ENCODE measurements around the gene ABCC6.
"Not testable (repeated sequence)": the region's sequence is repeated elsewhere in the genome, so short reads cannot be mapped to it uniquely, and the experiment has no call there.

The ABCC6 gene

DNA sequence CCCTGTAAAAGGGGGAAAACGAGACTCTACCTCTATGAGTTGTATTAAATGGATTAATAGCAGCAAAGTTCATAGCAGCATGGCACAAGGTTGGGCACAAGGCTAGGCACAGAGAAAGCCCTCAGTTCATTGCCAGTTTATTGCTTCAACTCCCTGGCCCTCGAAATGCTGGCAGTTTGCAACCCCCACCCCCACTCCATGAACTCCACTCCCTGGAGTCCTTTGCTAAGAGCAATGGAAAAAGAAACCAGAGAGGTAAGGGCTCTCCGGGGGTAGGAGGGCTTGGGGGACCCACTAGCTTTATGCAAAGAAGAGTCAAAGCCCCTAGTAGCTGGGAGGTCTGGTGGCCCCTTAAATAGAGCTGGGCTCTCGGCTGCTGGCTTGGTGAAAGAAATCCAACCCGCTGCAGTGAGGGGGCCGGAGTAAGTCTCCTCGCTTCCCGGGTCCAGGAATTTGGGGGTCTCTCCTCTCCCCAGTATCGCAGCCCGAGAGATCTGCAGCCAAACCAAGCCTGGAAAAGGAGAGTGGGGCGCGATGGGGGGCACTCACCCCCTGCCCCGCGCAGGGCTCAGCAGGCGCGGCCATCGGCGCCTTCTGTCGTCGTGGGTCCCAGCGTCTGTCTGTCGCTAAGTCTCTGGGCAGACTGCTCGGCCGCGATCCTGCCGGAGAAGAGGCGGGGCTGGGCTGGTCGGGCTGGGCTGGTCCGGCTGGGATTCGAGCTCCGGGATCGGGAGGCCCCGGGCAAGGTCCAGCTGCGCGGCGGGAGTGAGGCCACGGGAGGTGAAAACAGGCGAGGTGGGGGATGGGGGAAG, at the start of gene ABCC6:
TSS of gene ABCC6 (minus strand) at position 645 of the 812 bp plus-strand sequence. CDS start at position 585, 60 bp downstream.
- not testable (repeated sequence) for DNase-seq (ENCODE audit: low read depth in 2 of 2); H3K4me3 ChIP-seq (replicated peaks in 1 of 2; ENCODE audit: low read depth in 2 of 2, low read length in 2 of 2)

DNA sequence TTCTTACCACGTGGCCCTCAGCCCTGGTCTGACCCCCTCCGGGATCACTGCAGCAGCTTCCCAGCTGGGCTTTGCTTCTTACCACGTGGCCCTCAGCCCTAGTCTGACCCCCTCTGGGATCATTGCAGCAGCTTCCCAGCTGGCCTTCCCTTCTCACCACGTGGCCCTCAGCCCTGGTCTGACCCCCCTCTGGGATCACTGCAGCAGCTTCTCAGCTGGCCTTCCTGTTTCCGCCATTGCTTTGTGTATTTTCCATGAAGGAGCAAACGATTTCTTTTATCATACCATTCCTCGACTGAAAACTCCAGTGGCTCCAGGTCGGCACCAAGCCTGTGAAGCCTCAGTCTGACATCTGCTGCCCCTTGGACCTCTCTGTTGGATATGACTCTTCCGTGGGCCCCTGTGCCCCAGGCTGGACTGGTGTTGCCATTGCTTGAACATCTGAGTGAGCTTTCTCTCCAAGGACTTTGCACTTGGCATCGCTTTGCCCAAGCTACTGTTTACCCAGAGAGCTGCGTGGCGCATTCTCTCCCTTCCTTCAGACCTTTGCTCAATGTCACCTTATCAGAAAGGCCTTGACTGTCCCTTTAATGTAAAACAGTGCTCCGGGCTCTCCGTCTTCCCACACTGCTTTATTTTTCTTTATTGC, 49.4 kb upstream of the ABCC6 start:
- not testable (repeated sequence) for DNase-seq (ENCODE audit: low read depth in 2 of 2); H3K4me3 ChIP-seq (replicated peaks in 1 of 2; ENCODE audit: low read depth in 2 of 2, low read length in 2 of 2)

DNA sequence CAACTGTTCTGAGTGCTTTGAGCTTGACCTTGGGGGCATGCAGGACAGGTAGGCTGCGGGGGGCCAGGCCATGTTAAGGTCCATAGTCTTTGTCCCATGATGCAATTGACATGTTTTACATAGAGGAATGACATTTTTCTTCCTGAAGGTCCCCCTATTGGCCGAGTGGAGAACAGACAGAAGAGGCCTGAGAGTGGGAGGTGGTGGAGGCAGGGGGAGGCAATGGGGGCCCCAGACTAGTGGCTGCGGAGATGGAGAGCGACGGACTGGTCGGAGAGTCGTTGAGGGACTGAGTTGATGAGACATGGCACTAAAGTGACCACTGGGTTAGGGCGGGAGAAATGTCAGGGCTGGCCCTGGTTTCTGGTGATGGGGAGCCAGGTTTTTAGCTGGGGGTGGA, 48.4 kb upstream of the ABCC6 start:
- not testable (repeated sequence) for H3K4me3 ChIP-seq (replicated peaks in 1 of 2; ENCODE audit: low read depth in 2 of 2, low read length in 2 of 2); DNase-seq (ENCODE audit: low read depth in 2 of 2)

DNA sequence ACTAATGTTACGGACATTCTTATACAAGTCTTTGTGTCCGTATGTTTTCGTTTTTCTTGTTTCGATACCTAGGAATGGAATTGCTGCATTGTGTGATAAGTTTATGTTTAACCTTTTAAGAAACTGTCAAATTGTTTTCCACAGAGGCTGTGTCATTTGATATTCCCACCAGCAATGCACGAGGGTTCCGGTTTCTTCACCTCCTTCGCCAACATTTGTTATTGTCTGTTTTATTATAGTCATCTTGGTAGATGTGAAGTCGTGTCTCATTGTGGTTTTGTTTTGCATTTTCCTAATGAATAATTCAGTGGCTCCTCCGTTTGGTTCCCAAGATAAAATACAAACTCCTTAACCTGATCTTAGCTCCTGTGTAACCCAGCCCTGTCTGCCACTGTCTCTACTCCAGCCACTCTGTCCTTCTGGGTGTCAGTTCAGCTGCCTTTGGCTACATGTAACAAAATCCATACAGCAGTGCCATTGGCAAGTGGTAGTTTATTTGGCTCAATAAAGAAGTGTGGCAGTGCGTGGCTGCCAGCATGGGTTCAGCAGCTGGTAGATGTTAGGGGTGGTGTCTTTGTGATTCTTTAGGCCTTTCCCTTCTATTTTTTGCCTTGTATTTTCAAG, 45.0 kb upstream of the ABCC6 start:
- DNase-seq (ENCODE audit: low read depth in 2 of 2); H3K4me3 ChIP-seq (replicated peaks in 1 of 2; ENCODE audit: low read depth in 2 of 2, low read length in 2 of 2): not testable (repeated sequence)

DNA sequence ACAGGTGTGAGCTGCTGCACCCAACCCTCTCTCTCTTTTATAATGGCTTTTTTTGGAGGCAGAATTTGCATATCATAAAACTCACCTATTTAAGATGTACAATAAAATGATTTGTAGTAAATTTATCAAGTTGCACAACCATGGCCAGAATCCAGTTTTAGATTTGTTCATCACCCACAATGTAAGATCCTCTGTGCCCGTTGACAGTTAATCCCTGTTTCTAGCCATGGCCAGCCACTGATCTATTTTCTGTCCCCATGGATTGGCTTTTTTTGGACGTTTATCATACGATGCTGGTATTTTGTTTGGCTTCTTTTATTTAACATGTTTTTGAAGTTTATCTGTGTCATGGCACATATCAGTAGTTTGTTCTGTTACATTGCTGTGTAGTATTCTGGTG, 44.4 kb upstream of the ABCC6 start:
- DNase-seq (ENCODE audit: low read depth in 2 of 2); H3K4me3 ChIP-seq (replicated peaks in 1 of 2; ENCODE audit: low read depth in 2 of 2, low read length in 2 of 2): not testable (repeated sequence)

DNA sequence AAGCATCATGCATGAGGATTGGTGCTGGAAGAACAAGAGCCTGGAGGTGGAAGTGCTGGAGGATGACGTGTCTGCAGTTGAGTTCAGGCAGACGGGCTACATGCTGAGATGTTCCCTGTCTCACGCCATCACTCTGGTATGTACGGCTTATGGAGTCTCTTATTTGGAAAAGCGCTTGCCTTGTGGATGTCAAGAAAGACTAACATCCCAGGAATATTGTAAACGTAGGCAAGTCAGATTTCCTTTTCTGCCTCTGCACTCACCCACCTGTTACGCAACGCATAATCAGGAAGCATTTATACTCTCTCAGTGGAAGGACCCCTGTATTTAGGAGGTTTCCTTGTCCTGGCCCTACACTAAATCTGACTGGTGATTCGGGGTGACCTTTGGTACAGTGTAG, 41.8 kb upstream of the ABCC6 start:
- not testable (repeated sequence) for DNase-seq (ENCODE audit: low read depth in 2 of 2); H3K4me3 ChIP-seq (replicated peaks in 1 of 2; ENCODE audit: low read depth in 2 of 2, low read length in 2 of 2)

DNA sequence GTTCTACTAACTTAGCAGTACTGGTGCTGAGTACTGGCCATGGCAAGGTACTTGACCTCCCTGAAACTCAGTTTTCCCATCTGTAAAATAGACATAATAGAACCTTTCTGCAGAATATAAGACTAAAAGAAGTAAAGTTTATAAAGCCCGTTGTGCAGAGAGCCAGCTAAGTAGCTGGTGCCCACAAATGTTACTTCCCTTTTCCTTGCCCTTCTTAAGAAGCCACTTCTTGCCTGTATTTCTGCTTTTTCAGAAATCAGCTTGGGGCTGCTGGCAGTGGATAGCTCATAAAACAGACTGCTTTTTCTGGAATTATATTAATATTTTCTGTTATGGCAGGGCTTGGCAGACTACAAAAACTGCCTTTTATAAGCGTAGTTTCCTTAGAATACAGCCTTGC, 40.7 kb upstream of the ABCC6 start:
- DNase-seq (ENCODE audit: low read depth in 2 of 2); H3K4me3 ChIP-seq (replicated peaks in 1 of 2; ENCODE audit: low read depth in 2 of 2, low read length in 2 of 2): not testable (repeated sequence)

DNA sequence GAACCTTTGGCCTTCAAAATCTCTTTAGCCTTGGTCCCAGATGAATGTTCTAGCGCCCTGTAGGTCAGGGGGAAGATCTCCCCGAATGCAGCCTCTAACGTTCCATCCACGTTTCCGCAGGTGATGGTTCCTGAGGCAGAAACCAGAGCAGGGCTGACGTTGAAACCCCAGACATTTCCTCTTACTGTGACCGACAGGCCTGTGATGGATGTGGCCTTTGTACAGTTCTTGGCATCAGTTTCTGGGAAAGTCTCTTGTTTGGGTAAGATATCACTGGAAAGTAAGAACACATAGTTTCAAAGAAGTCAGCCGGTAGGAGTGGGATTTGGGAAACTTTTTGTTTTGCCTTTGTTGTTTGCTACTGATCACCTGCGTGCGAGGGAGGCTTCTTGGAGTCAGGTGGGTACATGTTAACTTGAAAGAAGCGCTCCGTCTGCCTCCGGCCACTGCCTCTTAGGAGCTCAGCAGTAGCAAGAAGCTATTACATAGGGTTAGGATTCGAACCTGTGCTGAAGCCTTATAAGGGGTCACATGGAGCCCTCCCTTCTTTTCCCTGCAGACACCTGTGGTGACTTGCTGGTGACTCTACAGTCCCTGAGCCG, 39.8 kb upstream of the ABCC6 start:
- not testable (repeated sequence) for H3K4me3 ChIP-seq (replicated peaks in 1 of 2; ENCODE audit: low read depth in 2 of 2, low read length in 2 of 2); DNase-seq (ENCODE audit: low read depth in 2 of 2)

DNA sequence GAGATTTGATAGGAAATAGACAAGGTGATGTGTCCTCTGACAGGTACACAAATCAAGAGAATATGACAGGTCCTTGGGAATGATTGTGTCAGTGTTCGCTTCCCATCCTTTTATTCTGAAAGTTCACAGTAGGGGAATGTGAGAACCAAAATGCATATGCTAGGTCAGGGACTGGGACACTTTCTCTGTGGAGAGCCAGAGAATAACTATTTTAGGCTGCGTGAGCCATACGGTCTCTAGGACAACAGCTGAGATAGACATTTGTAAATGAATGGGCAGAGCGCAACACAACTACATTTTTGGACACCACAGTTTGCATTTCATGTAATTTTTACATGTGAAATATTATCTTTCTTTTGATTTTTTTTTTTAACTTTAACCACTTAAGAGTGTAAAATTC, 36.7 kb upstream of the ABCC6 start:
- H3K4me3 ChIP-seq (replicated peaks in 1 of 2; ENCODE audit: low read depth in 2 of 2, low read length in 2 of 2); DNase-seq (ENCODE audit: low read depth in 2 of 2): not testable (repeated sequence)

DNA sequence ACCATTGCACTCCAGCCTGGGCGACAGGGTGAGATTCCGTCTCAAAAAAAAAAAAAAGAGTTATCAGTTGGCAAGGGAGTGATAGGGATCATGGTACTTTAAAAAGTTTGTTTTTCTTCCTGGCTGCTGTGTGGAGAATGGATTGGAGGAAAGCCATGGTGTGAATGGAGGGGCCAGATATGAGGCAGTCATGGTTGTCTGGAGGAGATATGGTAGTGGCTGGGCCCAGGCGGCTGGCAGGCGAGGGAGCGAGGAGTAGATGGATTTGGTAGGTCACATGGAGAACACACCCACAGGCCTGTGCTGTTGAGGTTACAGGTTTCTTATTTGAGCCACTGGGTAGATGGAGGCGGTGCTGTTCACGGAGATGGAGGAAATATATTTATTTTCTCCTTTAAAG, 35.5 kb upstream of the ABCC6 start:
- not testable (repeated sequence) for DNase-seq (ENCODE audit: low read depth in 2 of 2); H3K4me3 ChIP-seq (replicated peaks in 1 of 2; ENCODE audit: low read depth in 2 of 2, low read length in 2 of 2)

DNA sequence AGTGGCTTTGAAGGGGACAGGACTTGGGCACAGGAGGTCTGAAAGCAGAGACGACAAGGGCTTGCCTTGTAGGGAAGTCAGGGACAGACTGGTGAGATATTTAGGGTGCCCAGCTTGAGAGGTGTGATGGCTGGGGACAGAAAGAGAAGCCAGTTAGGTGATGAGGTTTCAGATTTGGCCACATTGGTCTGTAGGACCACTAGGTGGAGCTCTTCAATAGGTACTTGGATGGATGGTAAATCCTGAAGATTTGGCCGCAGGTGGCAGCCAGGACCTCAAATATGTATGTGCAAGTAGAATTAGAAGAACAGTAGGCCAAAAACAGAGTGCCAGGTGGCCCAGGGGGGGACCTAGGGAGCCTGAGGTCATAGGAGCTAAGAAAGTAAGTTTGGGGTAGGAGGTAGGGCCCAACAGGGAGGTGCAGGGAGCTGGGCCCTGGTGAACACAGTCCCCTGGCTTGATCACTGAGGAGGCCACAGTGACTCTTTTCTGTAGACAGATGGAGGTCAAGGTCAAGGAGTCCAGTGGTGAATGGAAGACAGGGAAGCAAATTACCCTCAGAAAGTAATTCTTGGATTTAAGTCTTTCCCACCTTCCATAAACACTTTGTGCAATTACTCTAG, 34.1 kb upstream of the ABCC6 start:
- H3K4me3 ChIP-seq (replicated peaks in 1 of 2; ENCODE audit: low read depth in 2 of 2, low read length in 2 of 2) = not testable (repeated sequence)

DNA sequence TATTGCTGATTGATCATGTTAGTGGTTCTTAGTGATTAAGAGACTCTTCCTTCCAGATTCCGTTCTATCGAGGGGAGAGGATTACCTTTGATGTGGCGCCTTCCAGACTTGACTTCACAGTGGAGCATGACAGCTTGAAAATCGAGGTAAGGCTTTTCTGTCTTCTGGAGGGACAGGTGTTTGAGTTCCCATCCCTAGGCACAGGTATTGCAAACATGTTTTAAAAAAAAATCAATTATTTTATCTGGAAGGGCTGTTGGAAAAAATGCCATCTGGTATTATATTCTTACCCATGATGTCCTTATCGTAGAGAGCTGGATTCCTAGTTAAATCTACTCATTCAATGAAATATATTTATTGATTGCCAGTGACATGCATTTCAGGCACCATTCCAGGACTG, 29.1 kb upstream of the ABCC6 start:
- not testable (repeated sequence) for DNase-seq (ENCODE audit: low read depth in 2 of 2); H3K4me3 ChIP-seq (replicated peaks in 1 of 2; ENCODE audit: low read depth in 2 of 2, low read length in 2 of 2)

More for the DNA sequence above, 34.1 kb upstream of the ABCC6 start:
- not testable (repeated sequence) for DNase-seq (ENCODE audit: low read depth in 2 of 2)

DNA sequence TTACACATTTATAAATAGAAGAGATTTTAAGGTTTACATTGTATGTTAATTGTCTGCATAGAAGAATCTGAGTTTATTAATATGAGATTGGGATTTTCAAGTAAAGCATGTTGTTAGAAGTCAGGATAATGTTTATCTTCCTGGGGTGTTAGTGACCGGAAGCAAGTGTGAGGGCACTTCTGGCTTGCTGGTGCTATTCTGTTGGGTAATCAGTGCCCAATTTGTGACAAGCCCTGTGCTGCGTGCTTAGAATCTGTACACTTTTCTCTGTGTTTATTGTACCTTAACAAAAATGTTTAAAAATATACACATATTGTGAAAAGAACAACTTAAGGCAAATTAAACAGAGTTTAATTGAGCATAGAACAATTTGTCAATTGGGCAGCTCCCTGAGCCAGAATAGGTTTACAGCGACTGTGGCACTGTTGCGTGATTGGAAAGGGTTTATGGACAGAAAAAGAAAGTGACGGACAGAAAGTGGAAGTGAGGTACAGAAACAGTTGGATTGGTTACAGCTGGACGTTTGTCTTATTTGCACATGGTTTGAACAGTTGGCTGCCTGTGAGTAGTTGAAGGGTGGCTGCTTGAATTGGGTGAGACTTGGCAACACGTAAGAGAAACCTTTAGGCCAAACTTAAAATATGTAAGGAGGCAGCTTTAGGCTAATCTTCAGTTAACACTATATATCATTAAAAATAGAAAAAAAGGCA, 26.5 kb upstream of the ABCC6 start:
- H3K4me3 ChIP-seq (replicated peaks in 1 of 2; ENCODE audit: low read depth in 2 of 2, low read length in 2 of 2); DNase-seq (ENCODE audit: low read depth in 2 of 2): not testable (repeated sequence)

DNA sequence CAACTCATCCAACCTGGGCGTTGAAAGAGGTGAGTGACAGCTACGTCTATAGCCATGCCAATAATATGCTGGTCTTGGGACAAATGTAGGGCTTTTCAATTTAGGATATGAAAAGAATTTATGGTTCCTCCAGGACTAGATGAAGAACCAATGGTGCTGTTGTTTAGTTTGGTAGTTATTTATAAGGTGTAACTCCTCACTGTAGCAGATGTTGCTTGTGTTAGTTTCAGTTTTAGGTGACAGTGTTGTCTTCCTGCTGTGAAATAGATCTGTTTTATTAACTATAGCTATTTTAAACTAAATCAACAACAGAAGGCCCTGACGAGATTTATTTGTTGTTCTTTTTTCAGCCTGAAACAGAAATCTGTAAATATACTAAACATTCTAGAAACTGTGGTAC, 24.1 kb upstream of the ABCC6 start:
- H3K4me3 ChIP-seq (replicated peaks in 1 of 2; ENCODE audit: low read depth in 2 of 2, low read length in 2 of 2); DNase-seq (ENCODE audit: low read depth in 2 of 2): not testable (repeated sequence)

DNA sequence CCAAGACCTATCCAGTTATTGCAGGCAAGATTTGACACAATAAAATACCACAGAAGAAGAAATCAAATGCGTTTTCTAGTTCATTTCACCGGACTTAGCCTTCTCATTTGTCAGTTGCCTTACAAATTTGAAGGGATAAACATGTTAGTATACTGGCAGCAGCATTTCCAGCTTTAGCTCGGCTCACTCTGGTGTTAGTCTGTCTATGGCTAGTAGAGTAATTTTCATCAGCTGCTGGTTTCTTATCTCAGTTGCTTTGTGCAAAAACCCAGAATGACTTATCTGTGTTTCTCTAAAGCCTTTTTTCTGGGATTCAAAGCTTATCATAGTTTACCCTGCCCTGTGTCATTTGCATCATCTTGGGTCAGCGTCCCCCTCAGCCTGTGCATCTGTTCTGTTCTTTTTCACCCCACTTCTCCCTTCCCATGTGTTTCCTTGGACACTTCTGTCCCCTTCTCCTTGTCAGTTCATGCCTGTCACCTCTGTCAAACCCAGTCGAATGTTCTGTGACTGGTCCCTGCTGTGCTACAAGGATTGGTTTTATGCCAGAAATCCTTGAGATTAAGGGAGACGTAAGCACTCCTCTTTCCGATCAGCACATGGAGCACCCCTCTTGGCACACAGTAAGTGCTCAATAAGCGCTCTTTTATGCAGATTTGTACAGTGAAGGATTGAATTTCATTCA, 23.4 kb upstream of the ABCC6 start:
- DNase-seq (ENCODE audit: low read depth in 2 of 2); H3K4me3 ChIP-seq (replicated peaks in 1 of 2; ENCODE audit: low read depth in 2 of 2, low read length in 2 of 2): not testable (repeated sequence)

DNA sequence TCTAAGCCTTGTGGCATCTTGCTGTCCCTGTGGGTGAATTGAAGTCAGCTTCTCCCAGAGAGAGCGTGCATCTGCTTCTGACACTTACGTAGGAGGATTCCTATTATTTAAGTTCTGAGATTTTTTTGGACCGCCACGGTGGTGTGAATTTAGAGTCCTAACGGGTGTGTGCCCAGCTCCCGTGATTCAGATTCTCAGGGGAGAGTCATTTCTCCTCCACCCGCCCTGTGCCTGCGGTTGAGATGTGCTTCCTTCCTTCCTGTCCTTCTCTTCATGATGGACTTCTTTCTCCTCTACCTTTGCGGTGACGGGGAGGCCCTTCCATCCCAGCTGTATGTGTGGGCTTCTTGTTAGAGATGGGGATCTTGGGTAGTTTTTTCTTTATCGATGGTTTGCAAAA, 20.6 kb upstream of the ABCC6 start:
- H3K4me3 ChIP-seq (replicated peaks in 1 of 2; ENCODE audit: low read depth in 2 of 2, low read length in 2 of 2); DNase-seq (ENCODE audit: low read depth in 2 of 2): not testable (repeated sequence)

DNA sequence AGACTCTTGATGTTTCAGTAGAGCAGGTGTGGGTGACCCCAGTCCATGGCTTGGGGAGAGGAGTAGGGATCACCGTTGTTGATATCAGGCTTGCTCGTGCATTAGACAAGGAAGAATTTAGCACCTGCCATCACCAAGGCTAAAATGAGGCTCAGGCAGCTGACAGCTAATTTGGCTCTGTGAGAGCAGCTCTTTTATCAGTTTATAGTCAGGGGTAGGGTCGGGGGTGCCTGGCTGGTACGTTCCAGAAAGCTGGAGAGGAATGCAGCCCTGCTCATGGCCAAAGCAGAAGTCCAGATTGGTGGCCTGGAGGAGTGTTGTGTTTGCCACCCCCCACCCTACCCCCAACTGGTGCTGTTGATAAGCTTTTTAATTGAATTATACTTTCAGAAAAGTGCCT, 17.4 kb upstream of the ABCC6 start:
- not testable (repeated sequence) for DNase-seq (ENCODE audit: low read depth in 2 of 2); H3K4me3 ChIP-seq (replicated peaks in 1 of 2; ENCODE audit: low read depth in 2 of 2, low read length in 2 of 2)

Data from cardiac fibroblast (primary cell).